PFSK-1 (cell line): ENCODE data around the gene ENPP6. TPM values are rescaled to one million over a fixed set of nuclear protein-coding genes. Genes with fewer than 3 reads are reported as not detected.

Experiments used
- FOXP2 ChIP-seq: optimal IDR thresholded peaks from 2 replicates; pipeline ENCODE3; 2011; ENCODE audit warnings: borderline replicate concordance, control low read depth, inconsistent platforms; ENCODE audit not compliant: insufficient read depth; ENCODE audit errors: extremely low read length, extremely low read depth
- POLR2AphosphoS5 ChIP-seq: IDR thresholded peaks from 2 replicates; pipeline ENCODE4 v1.6.1; 2012; ENCODE audit warnings: low read depth, mild to moderate bottlenecking, control low read depth, low read length, moderate library complexity
- SIN3A ChIP-seq: IDR thresholded peaks from 2 replicates; pipeline ENCODE4 v1.6.1; 2012; ENCODE audit warnings: mild to moderate bottlenecking, low read length, moderate library complexity, borderline replicate concordance; ENCODE audit not compliant: insufficient read depth
- TAF1 ChIP-seq: IDR thresholded peaks from 2 replicates; pipeline ENCODE4 v1.6.1; 2012; ENCODE audit warnings: low read length, control low read depth, borderline replicate concordance; ENCODE audit not compliant: insufficient read depth
- polyA plus RNA-seq: library from polyadenylated mRNA; unstranded; fragments of >200 nt; gene quantifications from one replicate; pipeline ENCODE4 v1.2.1, GENCODE V29; 2012; ENCODE audit warnings: low read depth, missing spikeins; ENCODE audit not compliant: insufficient read length
- TF ChIP-seq, protein P1 (sequence below), 2 experiments: IDR thresholded peaks; 2 replicates each; pipeline versions ENCODE4 v1.6.1 to v1.8.0; 2011 to 2012; ENCODE audit warnings: low read depth in 2 of 2, low read length in 2 of 2, control low read depth in 1 of 2, inconsistent platforms in 1 of 2, mild to moderate bottlenecking in 1 of 2, moderate library complexity in 1 of 2; ENCODE audit not compliant: insufficient read depth in 1 of 2

The ENPP6 gene
- polyA plus RNA-seq = not detected

DNA sequence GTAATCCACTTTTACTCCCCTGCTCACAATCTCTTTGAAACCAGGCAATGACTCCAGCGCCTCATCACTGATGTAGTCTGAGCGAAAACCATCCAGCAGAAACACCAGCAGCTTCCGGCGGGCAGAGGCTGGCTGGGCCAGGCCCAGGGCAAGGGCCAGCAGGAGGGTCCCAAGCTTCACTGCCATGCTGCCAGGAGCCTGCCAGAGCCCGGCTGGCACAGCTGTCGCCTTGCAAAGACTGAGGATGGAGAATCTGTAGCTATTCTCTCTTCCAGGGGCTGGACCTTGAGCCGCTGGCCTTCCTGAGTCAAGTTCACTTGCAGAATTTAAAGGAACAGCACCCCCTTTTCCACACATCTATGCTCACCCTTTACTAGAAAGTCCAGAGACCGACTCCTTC lies at the start of gene ENPP6:
TSS of gene ENPP6 (minus strand) at position 240 of the 400 bp plus-strand sequence. CDS start at position 186, 54 bp downstream.
- TF ChIP-seq TAF1 = no peak
- no peak for TF ChIP-seq SIN3A
- TF ChIP-seq POLR2AphosphoS5 = no peak
- TF ChIP-seq FOXP2 = no peak
- TF ChIP-seq, protein P1, sequence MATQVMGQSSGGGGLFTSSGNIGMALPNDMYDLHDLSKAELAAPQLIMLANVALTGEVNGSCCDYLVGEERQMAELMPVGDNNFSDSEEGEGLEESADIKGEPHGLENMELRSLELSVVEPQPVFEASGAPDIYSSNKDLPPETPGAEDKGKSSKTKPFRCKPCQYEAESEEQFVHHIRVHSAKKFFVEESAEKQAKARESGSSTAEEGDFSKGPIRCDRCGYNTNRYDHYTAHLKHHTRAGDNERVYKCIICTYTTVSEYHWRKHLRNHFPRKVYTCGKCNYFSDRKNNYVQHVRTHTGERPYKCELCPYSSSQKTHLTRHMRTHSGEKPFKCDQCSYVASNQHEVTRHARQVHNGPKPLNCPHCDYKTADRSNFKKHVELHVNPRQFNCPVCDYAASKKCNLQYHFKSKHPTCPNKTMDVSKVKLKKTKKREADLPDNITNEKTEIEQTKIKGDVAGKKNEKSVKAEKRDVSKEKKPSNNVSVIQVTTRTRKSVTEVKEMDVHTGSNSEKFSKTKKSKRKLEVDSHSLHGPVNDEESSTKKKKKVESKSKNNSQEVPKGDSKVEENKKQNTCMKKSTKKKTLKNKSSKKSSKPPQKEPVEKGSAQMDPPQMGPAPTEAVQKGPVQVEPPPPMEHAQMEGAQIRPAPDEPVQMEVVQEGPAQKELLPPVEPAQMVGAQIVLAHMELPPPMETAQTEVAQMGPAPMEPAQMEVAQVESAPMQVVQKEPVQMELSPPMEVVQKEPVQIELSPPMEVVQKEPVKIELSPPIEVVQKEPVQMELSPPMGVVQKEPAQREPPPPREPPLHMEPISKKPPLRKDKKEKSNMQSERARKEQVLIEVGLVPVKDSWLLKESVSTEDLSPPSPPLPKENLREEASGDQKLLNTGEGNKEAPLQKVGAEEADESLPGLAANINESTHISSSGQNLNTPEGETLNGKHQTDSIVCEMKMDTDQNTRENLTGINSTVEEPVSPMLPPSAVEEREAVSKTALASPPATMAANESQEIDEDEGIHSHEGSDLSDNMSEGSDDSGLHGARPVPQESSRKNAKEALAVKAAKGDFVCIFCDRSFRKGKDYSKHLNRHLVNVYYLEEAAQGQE (IDR thresholded peaks at IDR 0.05; ENCODE audit: insufficient read depth in 1 of 2, low read depth in 2 of 2, low read length in 2 of 2) = no peak

GRCh38 chr4:184267206-184267608 lies 49.5 kb upstream of the ENPP6 start:
- no peak for TF ChIP-seq TAF1
- TF ChIP-seq SIN3A = no peak
- TF ChIP-seq FOXP2 = no peak
- no peak for TF ChIP-seq POLR2AphosphoS5
- TF ChIP-seq, protein P1 (IDR thresholded peaks at IDR 0.05; ENCODE audit: insufficient read depth in 1 of 2, low read depth in 2 of 2, low read length in 2 of 2) = no peak

GRCh38 chr4:184265546-184266351 lies 48.1 kb upstream of the ENPP6 start:
- no peak for TF ChIP-seq FOXP2
- TF ChIP-seq SIN3A = no peak
- no peak for TF ChIP-seq POLR2AphosphoS5

GRCh38 chr4:184263910-184264732 lies 46.4 kb upstream of the ENPP6 start:
- no peak for TF ChIP-seq SIN3A
- no peak for TF ChIP-seq POLR2AphosphoS5

DNA sequence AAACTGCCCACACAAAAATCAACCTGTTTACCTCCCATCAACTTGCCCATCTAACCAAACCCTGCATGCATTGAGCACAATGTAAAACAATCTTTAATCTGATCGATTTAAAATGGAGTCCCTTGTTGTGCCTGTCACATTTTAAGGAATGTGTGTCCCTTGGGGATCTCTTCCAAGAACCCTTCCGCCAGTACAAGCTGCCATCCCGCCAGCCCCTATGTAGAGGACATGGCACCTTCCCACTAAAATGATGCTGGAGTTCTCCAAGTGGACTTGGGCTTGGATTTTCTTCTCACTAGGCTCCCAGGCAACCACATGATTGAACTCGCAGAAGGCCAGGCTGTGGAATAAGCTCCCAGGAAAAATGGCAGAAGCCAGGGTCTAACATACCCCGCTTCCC lies 45.8 kb upstream of the ENPP6 start:
- TF ChIP-seq FOXP2 (no peak), TAF1 (no peak), POLR2AphosphoS5 (no peak), SIN3A (no peak)
- TF ChIP-seq, protein P1 (IDR thresholded peaks at IDR 0.05; ENCODE audit: insufficient read depth in 1 of 2, low read depth in 2 of 2, low read length in 2 of 2) = no peak

DNA sequence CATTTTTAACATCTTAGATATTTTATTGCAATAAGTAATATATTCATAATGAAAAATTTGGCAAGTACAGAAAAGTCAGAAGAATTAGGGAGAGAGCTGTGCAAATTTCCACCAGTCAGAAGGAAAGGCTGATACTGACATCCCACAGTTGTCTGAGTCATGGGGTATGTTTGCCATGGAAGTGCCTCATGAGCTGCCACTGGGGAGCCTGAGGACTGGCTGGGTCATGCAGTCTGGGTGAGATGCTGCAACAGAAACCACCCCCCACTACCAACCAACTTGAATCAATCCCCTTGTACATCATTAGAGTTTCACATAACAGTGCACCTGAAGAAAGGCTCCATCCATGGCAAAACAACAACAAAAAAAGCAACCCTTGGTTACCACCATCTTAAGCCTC lies 45.2 kb upstream of the ENPP6 start:
- no peak for TF ChIP-seq FOXP2
- TF ChIP-seq POLR2AphosphoS5 = no peak
- TF ChIP-seq SIN3A = no peak
- TF ChIP-seq, protein P1 (IDR thresholded peaks at IDR 0.05; ENCODE audit: insufficient read depth in 1 of 2, low read depth in 2 of 2, low read length in 2 of 2) = no peak
- no peak for TF ChIP-seq TAF1
